Left hindlimb (tissue), 1 donor: ENCODE results near the gene NCKAP5.

Source experiments
- DNase-seq: peaks from one replicate; pipeline ENCODE4 v3.0.0-alpha.2; 2018

NCKAP5 gene

GRCh38 chr2:133377599-133377998, 190.7 kb downstream of the NCKAP5 start:
- no peak for DNase-seq

DNA sequence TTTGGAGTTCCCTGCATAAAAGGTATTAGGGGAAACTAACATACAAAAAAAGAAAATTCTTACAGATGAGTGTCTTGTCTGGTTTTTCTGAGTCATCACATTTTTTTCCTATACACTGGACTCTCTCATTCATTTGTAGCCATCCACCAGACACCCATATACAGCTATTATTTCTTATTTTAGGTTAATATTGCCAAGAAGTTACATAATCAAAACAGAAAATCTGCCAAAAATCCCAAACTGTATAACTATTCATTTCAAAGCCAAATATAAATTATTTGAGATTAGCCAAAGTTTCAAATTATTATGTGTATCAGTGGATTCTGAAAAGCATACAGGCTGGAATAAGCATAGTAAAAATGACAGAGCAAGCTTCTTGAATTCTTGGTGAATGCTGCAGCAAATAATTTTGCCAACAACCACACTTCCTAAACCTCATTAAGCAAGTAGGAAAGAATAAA, 191.2 kb downstream of the NCKAP5 start:
- no peak for DNase-seq

DNA sequence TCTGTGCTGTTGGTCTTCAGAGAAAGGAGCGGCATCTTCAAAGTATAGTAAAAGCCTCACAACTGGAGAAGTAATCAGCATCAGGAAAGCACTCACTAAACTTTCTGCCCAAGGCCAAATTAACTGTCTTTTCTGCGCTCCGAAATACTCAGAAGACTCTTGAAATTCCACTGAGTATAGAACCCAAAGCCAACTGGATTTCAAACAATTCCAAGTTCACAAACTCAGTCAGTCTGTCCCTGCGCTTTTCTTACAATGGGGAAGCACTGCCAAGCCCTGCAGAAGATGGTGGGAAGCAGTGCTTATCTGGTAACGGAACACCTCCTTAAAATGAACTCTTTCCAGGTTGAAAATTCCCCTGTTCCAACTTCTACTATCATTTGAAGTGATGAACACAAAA, 193.5 kb downstream of the NCKAP5 start:
- DNase-seq: no peak

DNA sequence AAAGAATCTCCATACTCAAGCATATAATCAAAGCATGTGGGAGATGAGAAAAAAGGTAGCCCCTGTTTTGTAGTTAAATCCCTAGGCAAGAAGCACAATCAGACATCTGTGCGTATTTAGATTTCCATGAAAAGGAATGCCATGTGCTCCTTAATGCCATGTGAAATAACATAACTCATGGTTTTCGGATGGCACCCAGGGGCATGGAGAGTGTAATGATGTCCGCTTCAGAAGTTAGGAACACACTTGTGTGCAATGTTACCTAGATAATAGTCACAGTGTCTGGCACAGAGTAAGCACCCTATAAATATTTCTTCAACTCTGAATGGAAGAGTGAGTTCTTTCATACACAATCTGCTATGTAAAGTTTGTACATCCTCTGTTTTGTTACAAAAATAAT, 197.0 kb downstream of the NCKAP5 start:
- no peak for DNase-seq

GRCh38 chr2:133369901-133370658, 198.2 kb downstream of the NCKAP5 start:
- DNase-seq: no peak

- DNase-seq: no peak
Observed at GRCh38 chr2:133365117-133365516, 203.1 kb downstream of the NCKAP5 start.

DNA sequence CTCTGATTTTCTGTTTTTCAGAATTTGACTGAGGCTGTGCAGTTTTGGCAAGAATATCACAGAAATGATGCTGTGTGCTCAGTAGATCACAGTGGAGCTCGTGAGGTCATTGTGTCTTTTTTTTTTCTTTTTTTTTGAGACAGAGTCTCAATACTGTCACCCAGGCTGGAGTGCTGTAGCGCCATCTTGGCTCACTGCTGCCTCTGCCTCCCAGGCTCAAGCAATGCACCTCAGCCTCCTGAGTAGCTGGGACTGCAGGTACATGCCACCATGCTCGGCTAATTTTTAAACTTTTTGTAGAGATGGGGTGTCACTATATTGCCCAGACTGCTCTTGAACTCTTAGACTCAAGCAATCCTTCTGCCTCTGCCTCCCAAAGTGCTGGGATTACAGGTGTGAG, 203.6 kb downstream of the NCKAP5 start:
- no peak for DNase-seq

DNA sequence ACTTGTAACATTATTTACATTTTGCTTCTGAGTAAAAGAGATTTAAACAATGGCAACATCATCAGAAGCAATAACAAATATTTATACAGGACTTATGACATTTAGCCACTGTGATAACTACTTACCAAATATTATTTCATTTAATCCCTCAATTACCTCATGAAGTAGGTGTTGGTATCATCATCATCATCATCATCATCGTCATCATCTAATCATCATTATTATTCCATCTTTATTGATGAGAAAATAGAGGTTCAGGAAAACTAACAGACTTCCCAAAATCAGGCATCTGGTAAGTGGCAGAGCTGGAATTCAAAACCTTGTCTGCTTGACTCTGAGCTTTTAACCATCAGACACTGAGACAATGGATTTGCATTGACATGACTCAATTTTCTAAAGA, 204.4 kb downstream of the NCKAP5 start:
- no peak for DNase-seq

GRCh38 chr2:133362061-133362476, 206.2 kb downstream of the NCKAP5 start:
- no peak for DNase-seq

DNA sequence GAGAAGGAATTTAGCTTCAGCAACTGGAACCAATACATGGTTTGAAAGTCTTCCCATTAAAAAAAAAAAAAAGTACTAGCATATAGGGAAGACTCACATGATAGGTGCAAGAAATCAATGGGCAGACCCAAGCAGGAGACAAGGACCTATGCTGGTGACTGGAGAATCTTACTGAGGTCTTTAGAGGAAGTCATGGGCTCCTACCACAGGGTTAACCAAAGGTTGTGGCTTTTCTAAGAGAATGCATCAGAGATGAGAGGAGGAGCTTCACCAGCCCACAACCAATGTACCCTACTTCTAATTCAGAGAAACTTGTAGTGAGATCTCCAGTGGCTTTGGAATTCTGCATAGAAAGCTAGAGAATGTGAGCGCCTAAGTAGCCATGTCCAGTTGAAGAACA, 207.4 kb downstream of the NCKAP5 start:
- no peak for DNase-seq

GRCh38 chr2:133360190-133360589, 208.1 kb downstream of the NCKAP5 start:
- DNase-seq: no peak

GRCh38 chr2:133352719-133353118, 215.5 kb downstream of the NCKAP5 start:
- DNase-seq: no peak

DNA sequence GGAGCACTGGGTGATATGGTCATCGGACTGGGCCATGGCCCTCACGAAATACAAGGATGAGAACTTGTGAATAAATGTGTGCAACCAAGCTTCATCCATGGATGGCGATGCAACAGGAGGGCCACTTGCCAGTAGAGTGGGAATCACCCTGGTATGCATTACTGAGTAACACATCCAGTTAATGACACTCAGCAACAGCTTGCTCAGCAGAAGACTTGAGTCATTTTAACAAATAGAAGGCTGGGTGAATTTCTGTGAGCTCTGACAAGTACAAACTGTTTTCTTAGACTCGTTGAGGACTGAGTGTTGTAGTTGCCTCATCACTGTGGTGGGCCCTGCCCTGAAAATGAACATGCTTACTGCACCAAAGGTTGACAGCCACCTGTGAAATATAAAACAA, 221.6 kb downstream of the NCKAP5 start:
- DNase-seq: no peak

DNA sequence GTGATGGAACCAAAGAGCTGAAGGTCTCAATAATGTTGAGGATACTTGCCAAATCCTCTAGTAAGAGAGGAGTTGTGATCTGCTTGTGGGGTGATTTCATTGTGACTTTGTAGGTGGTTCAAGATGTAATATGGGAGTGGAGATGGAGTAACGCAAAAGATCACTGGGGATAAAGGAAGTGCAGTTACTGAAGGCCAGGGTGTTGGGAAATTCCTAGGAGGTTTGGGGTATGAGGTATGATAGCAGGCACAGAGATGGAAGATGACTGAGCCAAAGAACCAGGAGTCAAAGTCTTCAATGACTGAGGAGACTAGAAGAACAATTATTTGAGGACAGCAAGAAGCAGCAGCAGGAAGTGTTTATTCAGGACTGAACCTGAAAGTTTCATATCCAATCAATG, 222.6 kb downstream of the NCKAP5 start:
- DNase-seq: no peak

DNA sequence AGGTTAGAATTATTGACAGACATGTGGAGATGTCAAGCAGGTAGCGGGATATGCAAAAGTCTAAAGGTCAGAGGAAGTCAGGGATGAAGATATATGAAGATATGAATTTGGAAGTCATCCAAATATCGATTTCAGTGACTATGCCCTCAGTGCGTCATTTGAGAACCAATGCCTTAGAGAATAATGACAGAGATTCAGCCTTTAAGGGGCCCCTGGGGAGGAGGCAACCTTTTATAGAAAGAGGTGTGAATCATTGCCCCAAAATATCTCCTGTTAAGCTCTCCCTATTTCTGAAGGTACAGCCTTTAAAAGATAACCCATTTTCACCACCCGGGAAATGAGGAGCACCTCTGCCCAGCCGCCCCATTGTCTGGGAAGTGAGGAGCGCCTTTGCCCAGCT, 223.4 kb downstream of the NCKAP5 start:
- DNase-seq: no peak

- no peak for DNase-seq
Observed at GRCh38 chr2:133343018-133343352, 225.3 kb downstream of the NCKAP5 start.

DNA sequence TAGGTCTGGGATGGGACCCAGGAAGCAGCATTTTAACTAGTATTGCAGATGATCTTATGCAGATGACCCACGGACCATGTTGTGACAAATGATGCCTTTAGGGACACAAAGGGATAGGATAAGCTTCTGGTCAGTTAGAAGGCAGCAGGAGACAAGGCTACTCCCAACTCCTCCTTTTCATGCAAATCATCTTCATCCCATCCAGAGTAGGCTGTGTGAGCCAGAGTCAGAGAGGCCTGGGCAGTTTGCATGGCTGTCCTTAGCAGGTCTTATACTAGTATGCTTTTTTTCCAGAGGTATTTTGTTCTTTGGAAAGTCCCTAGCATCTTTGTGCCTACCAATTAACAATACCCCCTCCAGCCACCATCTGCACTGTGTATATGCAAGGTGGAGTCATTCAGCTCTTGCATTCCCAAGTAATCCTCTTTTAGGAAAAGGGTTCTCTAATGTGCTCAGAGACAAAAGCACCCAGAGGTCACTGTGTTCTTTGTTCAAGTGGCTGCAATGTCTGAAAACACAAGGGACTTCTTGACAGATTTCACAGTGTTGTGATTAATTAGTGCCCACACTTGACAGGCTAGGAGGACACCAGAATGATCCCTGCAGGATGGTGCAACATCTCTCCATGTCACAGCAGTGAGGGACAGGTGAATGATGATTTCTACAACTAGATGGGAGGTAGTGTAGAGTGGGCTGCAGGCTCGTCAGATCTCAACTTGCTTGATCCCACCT, 225.8 kb downstream of the NCKAP5 start:
- DNase-seq: no peak

GRCh38 chr2:133341575-133341974, 226.7 kb downstream of the NCKAP5 start:
- DNase-seq: no peak

DNA sequence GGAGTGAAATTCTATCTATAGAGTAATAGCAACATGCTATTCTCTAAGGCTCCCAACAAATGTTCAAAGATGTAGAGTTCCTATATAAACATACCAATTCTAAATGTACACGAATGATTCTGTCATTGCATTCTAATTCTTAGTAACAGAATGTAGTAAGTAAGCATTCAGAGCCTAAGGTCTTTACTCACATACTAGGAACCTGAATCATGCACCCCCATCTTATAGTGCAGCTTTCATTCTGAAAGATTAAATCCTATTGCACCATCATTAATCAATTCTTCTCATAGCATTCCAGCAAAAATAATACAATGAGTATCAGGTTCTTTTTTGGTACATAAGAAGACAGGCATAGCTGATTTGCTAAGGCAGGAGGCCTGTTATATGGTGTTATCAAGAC, 230.0 kb downstream of the NCKAP5 start:
- DNase-seq: no peak

DNA sequence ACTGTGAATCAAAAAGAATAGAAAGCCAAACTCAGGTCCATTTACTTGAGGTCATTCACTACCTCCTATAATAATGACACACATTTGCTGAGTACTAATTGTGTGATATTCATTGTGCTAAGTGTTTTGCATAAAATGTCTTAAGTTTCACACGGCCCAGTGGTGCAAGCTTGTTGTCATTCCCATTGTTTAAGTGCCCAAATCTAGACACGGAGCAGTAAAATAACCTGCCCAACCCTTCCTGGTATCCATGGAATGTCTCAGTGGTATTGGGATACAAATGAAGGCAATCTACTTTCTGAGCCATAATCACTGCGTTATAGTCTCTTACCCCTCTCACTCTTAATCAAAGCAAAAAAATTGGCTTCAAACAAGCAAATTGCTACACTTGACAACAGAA, 233.3 kb downstream of the NCKAP5 start:
- DNase-seq: no peak

GRCh38 chr2:133333181-133333580, 235.1 kb downstream of the NCKAP5 start:
- DNase-seq: no peak

- no peak for DNase-seq
Observed at GRCh38 chr2:133331436-133331835, 236.8 kb downstream of the NCKAP5 start.

- no peak for DNase-seq
Observed at GRCh38 chr2:133326652-133327397, 241.4 kb downstream of the NCKAP5 start.

DNA sequence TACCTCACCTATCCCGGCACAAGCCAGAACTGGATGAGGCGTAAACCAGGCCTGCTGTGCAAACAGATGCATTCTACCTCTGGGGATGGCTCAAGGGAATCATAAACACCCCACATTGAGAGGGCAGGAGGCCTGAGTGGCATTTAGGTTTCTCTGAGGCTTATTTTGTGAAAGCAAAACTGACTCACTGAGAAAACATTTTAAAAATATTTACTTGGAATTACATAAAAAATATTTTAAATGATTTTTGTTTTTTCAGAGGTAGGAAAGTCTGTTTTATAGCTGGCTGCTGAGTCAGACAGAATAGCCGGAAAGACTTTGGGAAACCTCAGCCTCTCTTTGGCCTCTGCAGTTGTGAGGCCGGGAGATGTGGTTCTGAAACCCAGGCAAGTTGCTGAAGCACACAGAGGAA, 244.1 kb downstream of the NCKAP5 start:
- peak; percentile 59 for DNase-seq
